ENCODE results near the gene GPR78. TPM values are rescaled to one million over a fixed set of nuclear protein-coding genes. Genes with fewer than 3 reads are reported as not detected.

GPR78 gene
- total RNA-seq, 1 donor from 2014 or later, result 0.16 TPM

DNA sequence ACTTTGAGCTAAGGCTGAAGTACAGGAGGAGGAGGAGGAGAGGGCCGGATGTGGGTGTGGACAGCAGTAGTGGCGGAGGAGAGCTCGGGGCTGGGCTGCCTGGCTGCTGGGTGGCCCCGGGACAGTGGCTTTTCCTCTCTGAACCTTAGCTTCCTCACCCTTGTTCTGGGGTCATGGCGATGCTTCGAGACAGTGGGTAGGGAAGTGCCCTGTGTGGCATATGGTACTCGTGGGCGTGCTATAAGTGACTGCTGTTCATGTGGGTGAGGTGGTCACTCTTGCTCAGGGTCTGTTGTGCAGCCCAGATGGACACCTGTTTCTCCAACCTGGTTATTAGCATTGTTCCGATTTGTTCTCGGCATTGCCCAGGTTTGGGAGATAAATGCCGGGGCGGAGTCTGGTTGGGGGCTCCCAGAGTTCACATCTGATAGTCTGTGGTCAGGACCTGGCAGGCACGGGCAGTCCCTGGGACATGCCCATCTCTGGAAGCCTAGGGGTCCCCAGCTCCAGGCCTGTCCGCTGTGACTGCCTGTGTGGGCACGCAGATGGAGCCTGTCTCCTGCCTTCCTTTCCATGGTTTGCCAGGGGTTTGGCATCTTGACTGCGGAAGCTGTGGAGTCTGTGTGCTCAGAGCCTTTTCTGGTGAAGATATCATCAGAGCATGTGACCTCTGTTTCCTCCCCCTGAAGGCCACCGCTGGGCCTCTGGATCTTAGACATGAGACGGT, 7.4 kb downstream of the GPR78 start:
- no peak for FAIRE-seq
- Histone ChIP-seq H3K9ac (ENCODE audit: low read length) (no peak overlapping the region), H3K4me2 (ENCODE audit: low read length) (no peak overlapping the region), H3K79me2 (ENCODE audit: insufficient read depth, low read length) (no peaks in the 10 kb centered on the region), H3K4me1 (ENCODE audit: insufficient read depth, low read length) (peaks cover 7% of the 10 kb centered on the region), H3K9me3 (ENCODE audit: insufficient read depth, low read depth, low read length) (no peaks in the 10 kb centered on the region), H2AFZ (ENCODE audit: low read depth, low read length) (no peak overlapping the region), H3K27me3 (ENCODE audit: insufficient read depth, low read length) (peaks cover 52% of the 10 kb centered on the region), H3K27ac (ENCODE audit: low read depth, low read length) (no peak overlapping the region), H3K4me3 (ENCODE audit: insufficient read depth, low read depth, low read length) (no peak overlapping the region), H4K20me1 (ENCODE audit: insufficient read depth, low read length) (peaks cover 3% of the 10 kb centered on the region), H3K36me3 (ENCODE audit: insufficient read depth, low read length) (no peaks in the 10 kb centered on the region)
- H3K4me3 Mint-ChIP-seq (ENCODE audit: unreplicated experiment), result no peak overlapping the region
- no peak for TF ChIP-seq EZH2 (IDR thresholded peaks at IDR 0.05; ENCODE audit: insufficient read depth, low read length)
- TF ChIP-seq, protein P1, sequence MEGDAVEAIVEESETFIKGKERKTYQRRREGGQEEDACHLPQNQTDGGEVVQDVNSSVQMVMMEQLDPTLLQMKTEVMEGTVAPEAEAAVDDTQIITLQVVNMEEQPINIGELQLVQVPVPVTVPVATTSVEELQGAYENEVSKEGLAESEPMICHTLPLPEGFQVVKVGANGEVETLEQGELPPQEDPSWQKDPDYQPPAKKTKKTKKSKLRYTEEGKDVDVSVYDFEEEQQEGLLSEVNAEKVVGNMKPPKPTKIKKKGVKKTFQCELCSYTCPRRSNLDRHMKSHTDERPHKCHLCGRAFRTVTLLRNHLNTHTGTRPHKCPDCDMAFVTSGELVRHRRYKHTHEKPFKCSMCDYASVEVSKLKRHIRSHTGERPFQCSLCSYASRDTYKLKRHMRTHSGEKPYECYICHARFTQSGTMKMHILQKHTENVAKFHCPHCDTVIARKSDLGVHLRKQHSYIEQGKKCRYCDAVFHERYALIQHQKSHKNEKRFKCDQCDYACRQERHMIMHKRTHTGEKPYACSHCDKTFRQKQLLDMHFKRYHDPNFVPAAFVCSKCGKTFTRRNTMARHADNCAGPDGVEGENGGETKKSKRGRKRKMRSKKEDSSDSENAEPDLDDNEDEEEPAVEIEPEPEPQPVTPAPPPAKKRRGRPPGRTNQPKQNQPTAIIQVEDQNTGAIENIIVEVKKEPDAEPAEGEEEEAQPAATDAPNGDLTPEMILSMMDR (IDR thresholded peaks at IDR 0.05; ENCODE audit: insufficient read depth, low read depth, low read length), result no peak
- peaks cover 87% of the 10 kb centered on the region for H3K27me3 Mint-ChIP-seq (ENCODE audit: low read depth, unreplicated experiment)
- no peaks in the 10 kb centered on the region for H3K36me3 Mint-ChIP-seq (ENCODE audit: low read depth, unreplicated experiment)
- H3K9me3 Mint-ChIP-seq (ENCODE audit: unreplicated experiment), result no peaks in the 10 kb centered on the region
- H3K27ac Mint-ChIP-seq (ENCODE audit: unreplicated experiment), result no peak overlapping the region
- DNase-seq (ENCODE audit: low read depth), result no peak
- H3K4me1 Mint-ChIP-seq (ENCODE audit: low read depth, unreplicated experiment), result no peaks in the 10 kb centered on the region

DNA sequence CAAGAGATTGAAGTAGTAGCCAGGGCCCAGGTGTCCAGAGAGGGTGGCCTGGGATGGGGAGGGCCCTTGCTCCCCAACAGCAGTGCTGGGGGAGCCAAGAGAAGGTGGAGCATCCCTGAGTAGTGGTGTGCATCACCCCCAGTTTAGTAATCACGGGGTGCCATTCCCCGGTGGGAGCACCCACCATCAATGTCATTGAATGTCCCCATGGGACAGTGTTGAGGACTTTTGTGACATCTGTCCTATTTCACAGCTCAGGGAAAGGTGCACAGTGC, 7.9 kb downstream of the GPR78 start:
- H3K9me3 ChIP-seq (ENCODE audit: insufficient read depth, low read depth, low read length), result no peaks in the 10 kb centered on the region
- peaks cover 3% of the 10 kb centered on the region for H4K20me1 ChIP-seq (ENCODE audit: insufficient read depth, low read length)
- H3K27me3 Mint-ChIP-seq (ENCODE audit: low read depth, unreplicated experiment), result peaks cover 82% of the 10 kb centered on the region
- DNase-seq (ENCODE audit: low read depth) (no peak), FAIRE-seq (no peak)
- peaks cover 54% of the 10 kb centered on the region for H3K27me3 ChIP-seq (ENCODE audit: insufficient read depth, low read length)
- H3K4me3 Mint-ChIP-seq (ENCODE audit: unreplicated experiment), result no peak overlapping the region
- H3K9me3 Mint-ChIP-seq (ENCODE audit: unreplicated experiment), result no peaks in the 10 kb centered on the region
- no peaks in the 10 kb centered on the region for H3K79me2 ChIP-seq (ENCODE audit: insufficient read depth, low read length)
- no peak overlapping the region for H3K4me3 ChIP-seq (ENCODE audit: insufficient read depth, low read depth, low read length)
- no peaks in the 10 kb centered on the region for H3K36me3 ChIP-seq (ENCODE audit: insufficient read depth, low read length)
- H3K27ac Mint-ChIP-seq (ENCODE audit: unreplicated experiment), result no peak overlapping the region
- no peak overlapping the region for H2AFZ ChIP-seq (ENCODE audit: low read depth, low read length)
- H3K27ac ChIP-seq (ENCODE audit: low read depth, low read length), result no peak overlapping the region
- H3K4me2 ChIP-seq (ENCODE audit: low read length), result no peak overlapping the region
- H3K4me1 ChIP-seq (ENCODE audit: insufficient read depth, low read length), result peaks cover 7% of the 10 kb centered on the region
- H3K9ac ChIP-seq (ENCODE audit: low read length), result no peak overlapping the region
- no peaks in the 10 kb centered on the region for H3K36me3 Mint-ChIP-seq (ENCODE audit: low read depth, unreplicated experiment)
- no peaks in the 10 kb centered on the region for H3K4me1 Mint-ChIP-seq (ENCODE audit: low read depth, unreplicated experiment)
- TF ChIP-seq, protein P1 (IDR thresholded peaks at IDR 0.05; ENCODE audit: insufficient read depth, low read depth, low read length), result no peak
- TF ChIP-seq EZH2 (IDR thresholded peaks at IDR 0.05; ENCODE audit: insufficient read depth, low read length), result no peak

DNA sequence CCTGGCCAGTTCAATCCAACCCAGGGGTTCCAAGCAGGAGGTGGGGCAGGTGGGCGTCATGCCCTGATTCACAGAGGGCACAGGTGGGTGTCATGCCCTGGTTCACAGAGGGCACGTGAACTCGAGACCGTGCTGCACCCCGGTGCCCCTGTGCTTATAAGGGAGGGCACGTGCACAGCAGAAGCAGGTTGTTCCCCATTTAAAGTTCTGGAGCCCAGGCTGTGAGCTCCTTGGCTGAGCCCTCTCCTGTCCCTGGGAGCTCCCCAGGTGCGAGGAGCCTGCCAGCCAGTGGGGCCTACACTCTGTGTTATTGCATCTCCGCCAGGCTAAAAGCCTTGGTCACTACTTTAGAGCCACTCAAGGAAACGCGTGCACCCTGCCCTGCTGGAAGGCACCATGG, 9.1 kb downstream of the GPR78 start:
- no peak overlapping the region for H2AFZ ChIP-seq (ENCODE audit: low read depth, low read length)
- H3K4me1 ChIP-seq (ENCODE audit: insufficient read depth, low read length), result peaks cover 7% of the 10 kb centered on the region
- no peak overlapping the region for H3K4me2 ChIP-seq (ENCODE audit: low read length)
- H3K9me3 ChIP-seq (ENCODE audit: insufficient read depth, low read depth, low read length), result no peaks in the 10 kb centered on the region
- Mint-ChIP-seq H3K27me3 (ENCODE audit: low read depth, unreplicated experiment) (peaks cover 82% of the 10 kb centered on the region), H3K27ac (ENCODE audit: unreplicated experiment) (no peak overlapping the region), H3K4me1 (ENCODE audit: low read depth, unreplicated experiment) (no peaks in the 10 kb centered on the region), H3K4me3 (ENCODE audit: unreplicated experiment) (no peak overlapping the region), H3K9me3 (ENCODE audit: unreplicated experiment) (no peaks in the 10 kb centered on the region), H3K36me3 (ENCODE audit: low read depth, unreplicated experiment) (no peaks in the 10 kb centered on the region)
- no peak for FAIRE-seq
- no peak overlapping the region for H3K9ac ChIP-seq (ENCODE audit: low read length)
- H3K27ac ChIP-seq (ENCODE audit: low read depth, low read length), result no peak overlapping the region
- H3K36me3 ChIP-seq (ENCODE audit: insufficient read depth, low read length), result no peaks in the 10 kb centered on the region
- no peak for DNase-seq (ENCODE audit: low read depth)
- no peak overlapping the region for H3K4me3 ChIP-seq (ENCODE audit: insufficient read depth, low read depth, low read length)
- H3K79me2 ChIP-seq (ENCODE audit: insufficient read depth, low read length), result no peaks in the 10 kb centered on the region
- peaks cover 3% of the 10 kb centered on the region for H4K20me1 ChIP-seq (ENCODE audit: insufficient read depth, low read length)
- H3K27me3 ChIP-seq (ENCODE audit: insufficient read depth, low read length), result peaks cover 61% of the 10 kb centered on the region
- TF ChIP-seq, protein P1 (IDR thresholded peaks at IDR 0.05; ENCODE audit: insufficient read depth, low read depth, low read length), result no peak
- TF ChIP-seq EZH2 (IDR thresholded peaks at IDR 0.05; ENCODE audit: insufficient read depth, low read length), result no peak
